ENCODE measurements around the gene TLE7. TPM values are rescaled to one million over a fixed set of nuclear protein-coding genes. Genes with fewer than 3 reads are reported as not detected.

The TLE7 gene
- total and polyA plus RNA-seq, 11 donors = not detected

DNA sequence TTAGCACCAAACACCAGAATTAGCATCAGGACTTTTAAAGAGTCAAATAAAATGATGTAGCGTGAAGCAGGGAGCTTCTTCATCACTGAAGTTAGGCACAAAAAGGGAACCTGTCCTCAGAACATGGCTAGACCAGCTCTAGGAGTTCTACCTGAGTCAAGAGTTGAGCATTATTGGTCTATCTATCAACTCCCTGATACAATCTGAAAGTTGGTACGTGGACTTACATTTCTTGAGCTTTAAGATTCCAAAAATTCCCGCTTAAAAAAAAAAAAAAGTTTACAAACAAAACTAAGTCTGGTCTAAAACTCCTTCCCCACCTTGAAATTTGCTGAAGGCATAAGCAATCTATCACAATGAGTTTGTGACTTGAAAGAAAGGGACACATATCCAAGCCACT lies 12.3 kb downstream of the TLE7 start:
- peaks cover 3 to 56% (median 21%) of the 10 kb centered on the region in 9 donors for H3K27me3 ChIP-seq
- WGBS, 4 donors = 72 to 79% (median 77%) methylated on average over 3 of the region's 3 CpGs
- no peak for TF ChIP-seq POLR2A (IDR thresholded peaks at IDR 0.05)
- TF ChIP-seq, protein P1, sequence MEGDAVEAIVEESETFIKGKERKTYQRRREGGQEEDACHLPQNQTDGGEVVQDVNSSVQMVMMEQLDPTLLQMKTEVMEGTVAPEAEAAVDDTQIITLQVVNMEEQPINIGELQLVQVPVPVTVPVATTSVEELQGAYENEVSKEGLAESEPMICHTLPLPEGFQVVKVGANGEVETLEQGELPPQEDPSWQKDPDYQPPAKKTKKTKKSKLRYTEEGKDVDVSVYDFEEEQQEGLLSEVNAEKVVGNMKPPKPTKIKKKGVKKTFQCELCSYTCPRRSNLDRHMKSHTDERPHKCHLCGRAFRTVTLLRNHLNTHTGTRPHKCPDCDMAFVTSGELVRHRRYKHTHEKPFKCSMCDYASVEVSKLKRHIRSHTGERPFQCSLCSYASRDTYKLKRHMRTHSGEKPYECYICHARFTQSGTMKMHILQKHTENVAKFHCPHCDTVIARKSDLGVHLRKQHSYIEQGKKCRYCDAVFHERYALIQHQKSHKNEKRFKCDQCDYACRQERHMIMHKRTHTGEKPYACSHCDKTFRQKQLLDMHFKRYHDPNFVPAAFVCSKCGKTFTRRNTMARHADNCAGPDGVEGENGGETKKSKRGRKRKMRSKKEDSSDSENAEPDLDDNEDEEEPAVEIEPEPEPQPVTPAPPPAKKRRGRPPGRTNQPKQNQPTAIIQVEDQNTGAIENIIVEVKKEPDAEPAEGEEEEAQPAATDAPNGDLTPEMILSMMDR (IDR thresholded peaks at IDR 0.05) = no peak
- H3K4me1 ChIP-seq = peaks cover 0 to 8% (median 0%) of the 10 kb centered on the region in 12 donors
- H3K27ac ChIP-seq = no peak overlapping the region
- ATAC-seq (no peak), DNase-seq (no peak)
- H3K4me3 ChIP-seq = no peak overlapping the region
- H3K36me3 ChIP-seq = no peaks in the 10 kb centered on the region
- intact Hi-C loops (cut with DNase I) = loop anchor here in 1 of 10 donors (10.0 kb wide), 1 partner anchor 185 kb away; no protein-coding TSS in a partner anchor
- H3K9me3 ChIP-seq = peaks cover 0 to 9% (median 2%) of the 10 kb centered on the region in 12 donors

DNA sequence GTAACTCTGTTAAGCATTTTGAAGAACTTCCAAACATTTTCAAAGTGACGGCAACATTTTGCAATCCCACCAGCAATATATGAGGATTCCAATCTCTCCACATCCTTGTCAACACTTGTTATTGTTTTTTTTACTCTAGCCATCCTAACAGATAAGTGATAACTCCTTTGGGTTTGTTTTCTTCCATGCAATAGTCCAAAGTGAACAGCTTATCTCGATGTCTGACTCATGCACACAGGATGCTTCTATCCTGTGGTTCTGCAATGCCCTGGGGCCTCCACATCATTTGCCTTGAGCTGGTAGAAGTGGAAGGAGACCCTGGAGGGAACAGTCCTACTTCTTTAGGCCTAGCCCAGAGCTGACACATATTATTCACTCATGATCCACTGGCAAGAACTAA lies 13.0 kb downstream of the TLE7 start:
- Histone ChIP-seq H3K36me3 (no peaks in the 10 kb centered on the region), H3K4me1 (peaks cover 0 to 8% (median 0%) of the 10 kb centered on the region in 12 donors), H3K9me3 (peaks cover 0 to 9% (median 2%) of the 10 kb centered on the region in 12 donors), H3K4me3 (no peak overlapping the region), H3K27me3 (peaks cover 4 to 61% (median 23%) of the 10 kb centered on the region in 9 donors), H3K27ac (no peak overlapping the region)
- no peak for TF ChIP-seq POLR2A (IDR thresholded peaks at IDR 0.05)
- TF ChIP-seq, protein P1 (IDR thresholded peaks at IDR 0.05) = no peak
- no peak for DNase-seq
- ATAC-seq = no peak
- 70 to 80% (median 74%) methylated on average over 2 of the region's 2 CpGs for WGBS, 4 donors
- intact Hi-C loops (cut with DNase I) = loop anchor here in 1 of 10 donors (10.0 kb wide), 1 partner anchor 186 kb away; no protein-coding TSS in a partner anchor

DNA sequence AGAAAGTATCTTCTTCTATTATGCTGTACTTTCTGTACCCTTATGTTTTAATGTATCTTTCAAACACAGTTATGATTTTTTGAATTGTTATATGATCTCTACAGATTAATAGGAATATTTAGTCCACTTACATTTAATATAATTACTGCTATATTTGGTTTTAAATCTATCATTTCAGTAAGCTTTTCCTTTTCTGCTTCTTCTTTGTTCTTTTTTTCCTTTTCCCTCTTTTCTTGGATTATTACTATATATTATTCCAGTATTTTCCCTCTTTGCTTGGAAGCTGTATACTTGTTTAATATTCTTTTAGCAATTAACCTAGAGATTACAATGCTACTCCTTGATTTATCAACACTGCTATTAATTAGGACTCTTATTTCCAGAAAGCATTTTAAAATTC lies 13.5 kb downstream of the TLE7 start:
- Histone ChIP-seq H3K4me1 (peaks cover 0 to 8% (median 0%) of the 10 kb centered on the region in 12 donors), H3K27ac (no peak overlapping the region), H3K4me3 (no peak overlapping the region), H3K9me3 (peaks cover 0 to 9% (median 2%) of the 10 kb centered on the region in 12 donors), H3K36me3 (no peaks in the 10 kb centered on the region), H3K27me3 (peaks cover 4 to 66% (median 24%) of the 10 kb centered on the region in 9 donors)
- ATAC-seq (no peak), DNase-seq (no peak)
- TF ChIP-seq, protein P1 (IDR thresholded peaks at IDR 0.05) = no peak
- TF ChIP-seq POLR2A (IDR thresholded peaks at IDR 0.05) = no peak
- intact Hi-C loops (cut with DNase I) = loop anchor here in 1 of 10 donors (10.0 kb wide), 1 partner anchor 186 kb away; no protein-coding TSS in a partner anchor

DNA sequence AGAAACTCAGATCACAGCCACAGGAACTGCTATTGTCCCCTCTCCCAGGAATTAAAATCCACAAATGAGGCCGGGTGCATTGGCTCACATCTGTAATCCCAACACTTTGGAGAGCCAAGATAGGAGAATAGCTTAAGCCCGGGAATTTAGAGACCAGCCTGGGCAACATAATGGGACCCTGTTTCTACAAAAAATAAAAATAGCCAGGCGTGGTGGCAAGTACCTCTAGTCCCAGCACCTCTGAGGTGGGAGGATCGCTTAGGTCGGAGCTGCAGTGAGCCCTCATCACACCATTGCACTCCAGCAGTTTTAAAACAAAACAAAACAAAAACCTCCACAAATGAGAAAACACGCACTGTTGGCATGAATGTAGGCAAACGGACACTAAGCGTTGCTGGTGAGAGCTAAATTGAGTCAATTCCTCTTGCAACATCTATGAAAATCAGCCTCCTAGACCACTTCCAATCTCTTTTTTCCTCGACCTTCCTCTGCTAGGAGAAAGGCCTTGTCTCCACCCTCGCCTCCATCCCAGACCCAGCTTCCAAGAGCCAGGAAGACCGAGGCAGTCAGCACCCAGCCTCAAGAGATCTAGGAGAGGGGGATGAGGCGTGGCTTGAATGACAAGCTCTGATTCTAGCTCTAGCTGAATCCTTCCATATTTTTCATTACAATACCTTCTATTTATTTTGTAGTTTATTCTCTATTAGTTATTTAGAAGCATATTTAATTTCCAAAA lies 14.8 kb downstream of the TLE7 start:
- WGBS, 4 donors = 58 to 65% (median 60%) methylated on average over 12 of the region's 12 CpGs
- intact Hi-C loops (cut with DNase I) = loop anchor here in 1 of 10 donors (10.0 kb wide), 1 partner anchor 188 kb away; no protein-coding TSS in a partner anchor
- no peak overlapping the region for H3K27ac ChIP-seq
- no peak for ATAC-seq
- H3K4me3 ChIP-seq = no peak overlapping the region
- no peaks in the 10 kb centered on the region for H3K36me3 ChIP-seq
- TF ChIP-seq POLR2A (IDR thresholded peaks at IDR 0.05) = no peak
- TF ChIP-seq, protein P1 (IDR thresholded peaks at IDR 0.05) = no peak
- DNase-seq = no peak
- H3K27me3 ChIP-seq = peaks cover 4 to 74% (median 26%) of the 10 kb centered on the region in 9 donors
- H3K4me1 ChIP-seq = peaks cover 0 to 8% (median 0%) of the 10 kb centered on the region in 12 donors
- H3K9me3 ChIP-seq = peaks cover 0 to 9% (median 2%) of the 10 kb centered on the region in 12 donors

Measured in heart left ventricle (tissue), 16 donors.